Activated B cell treated with CpG ODN at 0.5 μM for 24 hours (primary cell): Measurements from ENCODE around the gene C11orf91. TPM values are rescaled to one million over a fixed set of nuclear protein-coding genes. Genes with fewer than 3 reads are reported as not detected.

Experiments
- ATAC-seq: fragments of 200-7000 bp; cut with Tn5 transposase; one replicate; pipeline ENCODE4 v1.10.0; 2021; ENCODE audit warnings: low read depth, mild to moderate bottlenecking, moderate library complexity
- CTCF ChIA-PET: fragments of 350-600 bp; sonication (Branson Sonifier 250); formaldehyde crosslinking; loops from one replicate; lab custom pipeline; 2021; ENCODE audit warnings: antibody characterized with exemption; lab: Charles Lee
- POLR2A ChIA-PET: fragments of 350-600 bp; sonication (Branson Sonifier 250); formaldehyde crosslinking; loops from one replicate; lab custom pipeline; 2021; ENCODE audit warnings: antibody characterized with exemption; lab: Charles Lee
- DNase-seq: peaks from one replicate; pipeline ENCODE4 v3.0.0; 2022
- H3K27ac Mint-ChIP-seq: one replicate; pipeline ENCODE4 v1.8.0; 2020; ENCODE audit warnings: mixed read lengths
- H3K27me3 Mint-ChIP-seq: one replicate; pipeline ENCODE4 v1.8.0; 2021; ENCODE audit warnings: mixed read lengths
- H3K36me3 Mint-ChIP-seq: one replicate; pipeline ENCODE4 v1.8.0; 2021; ENCODE audit warnings: low read depth, mixed read lengths
- H3K4me1 Mint-ChIP-seq: one replicate; pipeline ENCODE4 v1.8.0; 2021; ENCODE audit warnings: mixed read lengths
- H3K4me3 Mint-ChIP-seq: one replicate; pipeline ENCODE4 v1.8.0; 2020; ENCODE audit warnings: mild to moderate bottlenecking, mixed read lengths
- H3K9me3 Mint-ChIP-seq: one replicate; pipeline ENCODE4 v1.8.0; 2020; ENCODE audit warnings: mixed read lengths
- intact Hi-C: fragments of 100-400 bp; cut with micrococcal nuclease; formaldehyde crosslinking; loops from one replicate; pipeline ENCODE4 v1.15.1; 2024
- total RNA-seq: library from RNA; stranded (reverse); gene quantifications from 2 replicates; pipeline ENCODE4 v1.2.3, GENCODE V29; 2022
- TF ChIP-seq, protein P1 (sequence below): fragments of 200-600 bp; IDR thresholded peaks from one replicate; pipeline ENCODE4 v1.8.0; 2022; ENCODE audit warnings: antibody characterized with exemption, mild to moderate bottlenecking

The C11orf91 gene, protein sequence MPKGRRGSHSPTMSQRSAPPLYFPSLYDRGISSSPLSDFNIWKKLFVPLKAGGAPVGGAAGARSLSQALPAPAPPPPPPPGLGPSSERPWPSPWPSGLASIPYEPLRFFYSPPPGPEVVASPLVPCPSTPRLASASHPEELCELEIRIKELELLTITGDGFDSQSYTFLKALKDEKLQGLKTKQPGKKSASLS
- total RNA-seq = 0.49 TPM in 1 of 2 replicates, not detected in the other

DNA sequence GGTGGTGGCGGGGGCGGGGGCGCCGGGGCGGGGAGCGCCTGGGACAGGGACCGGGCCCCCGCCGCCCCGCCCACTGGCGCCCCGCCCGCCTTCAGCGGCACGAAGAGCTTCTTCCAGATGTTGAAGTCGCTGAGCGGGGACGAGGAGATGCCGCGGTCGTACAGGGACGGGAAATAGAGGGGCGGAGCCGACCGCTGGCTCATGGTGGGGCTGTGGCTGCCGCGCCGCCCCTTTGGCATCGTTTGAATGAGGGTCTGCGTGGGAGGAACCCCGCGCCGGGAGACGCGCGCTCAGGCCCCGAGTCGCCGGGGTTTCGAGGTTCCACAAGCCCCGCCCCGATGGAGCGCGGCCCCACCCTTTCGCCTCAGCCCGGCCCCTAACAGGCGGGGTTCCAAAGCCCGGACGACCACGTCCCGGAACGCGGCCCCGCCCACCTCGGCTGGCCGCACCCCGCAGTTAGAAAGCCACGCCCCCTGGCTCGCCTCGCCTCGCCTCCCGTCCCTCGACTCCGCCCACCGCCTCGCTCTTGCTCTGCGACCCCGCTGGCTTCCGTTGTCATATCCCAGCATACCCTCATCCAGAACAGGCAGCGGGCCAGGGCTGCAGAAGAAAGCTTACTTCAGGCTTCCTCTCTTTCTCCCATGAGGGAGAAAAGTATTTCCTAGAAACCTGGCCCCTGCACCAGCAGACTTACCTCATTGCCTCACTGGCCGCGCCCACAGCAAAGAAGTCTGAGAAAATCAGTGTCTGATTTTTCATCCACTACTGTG lies at the start of gene C11orf91:
Gene C11orf91 (minus strand): TSS at position 325 of the 770 bp plus-strand sequence. CDS start 86 bp downstream, at position 239.
- ATAC-seq (peak; percentile 98), DNase-seq (peak; percentile 97)
- Mint-ChIP-seq H3K27ac (peak within 1 kb of the TSS; percentile 47), H3K9me3 (no peaks in the 10 kb centered on the region), H3K27me3 (peaks cover 2% of the 10 kb centered on the region), H3K36me3 (peaks cover 1% of the 10 kb centered on the region), H3K4me1 (peaks cover 13% of the 10 kb centered on the region), H3K4me3 (peak within 1 kb of the TSS; percentile 91)
- CTCF ChIA-PET = interaction anchor here (0.7 to 1.2 kb wide), 2 partner anchors 9 to 42 kb away, joined by 3 read pairs; no protein-coding TSS in a partner anchor
- POLR2A ChIA-PET = interaction anchor here (1.4 to 3.3 kb wide), 2 partner anchors 36 to 42 kb away, joined by 5 to 15 read pairs; partner anchors contain the start of gene CD59
- TF ChIP-seq, protein P1, sequence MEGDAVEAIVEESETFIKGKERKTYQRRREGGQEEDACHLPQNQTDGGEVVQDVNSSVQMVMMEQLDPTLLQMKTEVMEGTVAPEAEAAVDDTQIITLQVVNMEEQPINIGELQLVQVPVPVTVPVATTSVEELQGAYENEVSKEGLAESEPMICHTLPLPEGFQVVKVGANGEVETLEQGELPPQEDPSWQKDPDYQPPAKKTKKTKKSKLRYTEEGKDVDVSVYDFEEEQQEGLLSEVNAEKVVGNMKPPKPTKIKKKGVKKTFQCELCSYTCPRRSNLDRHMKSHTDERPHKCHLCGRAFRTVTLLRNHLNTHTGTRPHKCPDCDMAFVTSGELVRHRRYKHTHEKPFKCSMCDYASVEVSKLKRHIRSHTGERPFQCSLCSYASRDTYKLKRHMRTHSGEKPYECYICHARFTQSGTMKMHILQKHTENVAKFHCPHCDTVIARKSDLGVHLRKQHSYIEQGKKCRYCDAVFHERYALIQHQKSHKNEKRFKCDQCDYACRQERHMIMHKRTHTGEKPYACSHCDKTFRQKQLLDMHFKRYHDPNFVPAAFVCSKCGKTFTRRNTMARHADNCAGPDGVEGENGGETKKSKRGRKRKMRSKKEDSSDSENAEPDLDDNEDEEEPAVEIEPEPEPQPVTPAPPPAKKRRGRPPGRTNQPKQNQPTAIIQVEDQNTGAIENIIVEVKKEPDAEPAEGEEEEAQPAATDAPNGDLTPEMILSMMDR = no peak
- intact Hi-C loops = loop anchor here (1.0 to 2.0 kb wide), 5 partner anchors 36 to 658 kb away; partner anchors contain the start of genes ABTB2, CD59, CSTF3 and FBXO3

DNA sequence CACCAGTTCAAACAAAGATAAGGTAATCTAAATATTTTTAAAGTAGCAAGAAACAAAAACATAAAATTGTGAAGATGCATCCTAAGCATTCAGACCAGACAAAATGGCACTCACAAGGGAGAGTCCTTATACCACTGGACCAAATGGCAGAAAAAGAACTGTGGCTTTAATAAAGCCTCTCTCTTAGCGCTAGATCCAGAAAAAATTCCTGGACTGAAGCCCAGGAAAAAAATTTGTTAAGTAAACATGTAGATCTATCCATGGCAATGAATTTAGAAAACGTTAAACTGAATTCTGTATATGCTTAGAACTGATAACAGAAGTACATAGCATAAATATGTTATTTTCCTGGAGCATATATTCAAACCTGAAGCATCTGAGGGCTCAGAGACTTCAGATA lies 47.4 kb upstream of the C11orf91 start:
- H3K4me3 Mint-ChIP-seq = no peak overlapping the region
- ChIA-PET CTCF (no interaction called here), POLR2A (no interaction called here)
- intact Hi-C loops = no loop called here
- H3K36me3 Mint-ChIP-seq = peaks cover 70% of the 10 kb centered on the region
- no peaks in the 10 kb centered on the region for H3K9me3 Mint-ChIP-seq
- H3K27ac Mint-ChIP-seq = no peak overlapping the region
- ATAC-seq (no peak), DNase-seq (no peak)
- TF ChIP-seq, protein P1 = no peak
- H3K4me1 Mint-ChIP-seq = no peaks in the 10 kb centered on the region
- H3K27me3 Mint-ChIP-seq = no peaks in the 10 kb centered on the region

DNA sequence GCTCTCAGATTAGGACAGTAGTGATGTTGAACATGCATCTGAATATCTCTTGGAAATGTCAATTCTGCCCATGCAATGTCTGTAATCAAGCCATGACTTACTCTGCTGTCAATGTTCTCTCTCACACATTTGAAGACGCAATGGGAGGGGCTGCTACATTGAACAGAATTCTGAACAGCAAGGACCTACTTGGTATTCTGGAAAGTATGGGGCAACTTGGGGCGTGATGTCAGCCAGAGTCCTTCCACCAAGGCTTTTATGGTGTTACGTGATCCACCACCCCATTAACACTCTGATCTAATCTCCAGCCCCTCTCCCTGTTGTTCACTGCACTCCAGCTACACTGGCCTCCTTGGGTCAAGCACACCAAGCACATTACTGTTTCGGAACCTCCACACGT lies 42.7 kb upstream of the C11orf91 start:
- intact Hi-C loops = no loop called here
- TF ChIP-seq, protein P1 = no peak
- Mint-ChIP-seq H3K9me3 (no peaks in the 10 kb centered on the region), H3K27ac (no peak overlapping the region), H3K27me3 (no peaks in the 10 kb centered on the region), H3K4me3 (no peak overlapping the region), H3K36me3 (peaks cover 44% of the 10 kb centered on the region), H3K4me1 (no peaks in the 10 kb centered on the region)
- ATAC-seq (no peak), DNase-seq (no peak)
- ChIA-PET CTCF (interaction anchor here (1.0 to 3.6 kb wide), 12 partner anchors 18 to 578 kb away, joined by 3 to 81 read pairs (median 8); no protein-coding TSS in a partner anchor), POLR2A (no interaction called here)

DNA sequence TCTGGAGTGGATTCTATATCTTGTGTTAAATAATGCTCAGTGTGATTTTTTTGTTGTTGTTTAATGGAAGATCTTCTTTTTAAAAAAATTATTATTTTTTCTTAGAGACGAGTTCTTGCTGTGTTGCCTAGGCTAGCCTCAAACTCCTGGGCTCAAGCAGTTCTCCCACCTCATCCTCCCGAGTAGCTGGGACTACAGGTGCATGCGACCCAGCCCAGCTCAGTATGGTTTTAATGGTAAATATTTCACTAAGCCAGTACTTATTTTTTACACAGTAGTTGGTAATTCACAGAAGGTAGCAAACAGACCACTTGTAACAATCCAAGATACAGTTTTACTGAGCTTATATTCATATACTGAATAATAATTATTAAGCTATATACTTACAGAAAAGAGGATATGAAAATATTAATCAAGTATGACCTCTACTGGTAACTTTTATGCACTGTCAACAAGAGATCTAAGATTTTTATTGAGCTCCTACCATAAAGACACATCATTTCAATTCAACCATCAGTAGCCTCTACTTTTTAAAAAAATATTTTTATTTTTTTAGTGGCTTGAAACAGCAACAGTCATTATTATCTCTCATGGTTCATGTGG lies 41.7 kb upstream of the C11orf91 start:
- Mint-ChIP-seq H3K9me3 (no peaks in the 10 kb centered on the region), H3K4me3 (no peak overlapping the region)

More for the DNA sequence above, 41.7 kb upstream of the C11orf91 start:
- H3K4me1 Mint-ChIP-seq = no peaks in the 10 kb centered on the region
- H3K36me3 Mint-ChIP-seq = peaks cover 38% of the 10 kb centered on the region
- H3K27me3 Mint-ChIP-seq = no peaks in the 10 kb centered on the region
- TF ChIP-seq, protein P1 = no peak
- no peak overlapping the region for H3K27ac Mint-ChIP-seq
- DNase-seq = no peak
- peak; percentile 65 for ATAC-seq
- intact Hi-C loops = loop anchor here (1.0 kb wide), 3 partner anchors 26 to 380 kb away; no protein-coding TSS in a partner anchor
- ChIA-PET CTCF (interaction anchor here (0.6 to 3.6 kb wide), 36 partner anchors 8 to 784 kb away, joined by 3 to 81 read pairs (median 4); partner anchors contain the start of genes CSTF3 and FBXO3), POLR2A (interaction anchor here (0.9 to 1.0 kb wide), 3 partner anchors 11 to 41 kb away, joined by 3 to 5 read pairs (median 3); no protein-coding TSS in a partner anchor)
